ENCODE results near the gene CAPN11. TPM values are rescaled to one million over a fixed set of nuclear protein-coding genes. Genes with fewer than 3 reads are reported as not detected.
A peak's percentile ranks its signal among the peaks of the same experiment; 100 is the strongest.
"Not testable (repeated sequence)": the region's sequence is repeated elsewhere in the genome, so short reads cannot be mapped to it uniquely, and the experiment has no call there.

The CAPN11 gene
- total and polyA plus RNA-seq, 4 donors, result 0.08 to 0.19 (median 0.09) TPM; not detected in 1

DNA sequence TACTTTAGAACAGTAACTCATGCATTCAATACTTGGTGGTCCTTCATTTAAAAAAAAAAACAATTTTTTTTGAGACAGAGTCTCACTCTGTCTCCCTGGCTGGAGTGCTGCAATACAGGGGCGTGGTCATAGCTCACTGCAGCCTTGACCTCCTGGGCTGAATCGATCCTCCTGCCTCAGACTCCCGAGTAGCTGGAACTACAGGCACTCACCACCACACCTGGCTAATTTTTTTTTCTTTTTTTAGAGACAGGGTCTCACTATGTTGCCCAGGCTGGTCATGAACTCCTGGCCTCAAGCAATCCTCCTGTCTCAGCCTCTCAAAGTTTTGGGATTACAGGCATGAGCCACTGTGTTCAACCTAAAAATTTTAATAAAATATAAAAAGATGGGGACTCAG, 14.1 kb upstream of the CAPN11 start:
- H3K27me3 ChIP-seq (ENCODE audit: control insufficient read depth in 4 of 4, insufficient read depth in 4 of 4, low read length in 3 of 4); DNase-seq (ENCODE audit: low spot score); H3K4me3 ChIP-seq (ENCODE audit: low read depth in 1 of 3, low read length in 3 of 3); H3K9me3 ChIP-seq (ENCODE audit: control insufficient read depth in 4 of 4, low read length in 3 of 4); H3K27ac ChIP-seq (ENCODE audit: low read depth in 1 of 2, low read length in 2 of 2); H3K9ac ChIP-seq (ENCODE audit: low read depth in 1 of 2, low read length in 2 of 2): not testable (repeated sequence)
- WGBS, result 30% methylated on average over 3 of the region's 3 CpGs
- peak in 1 of 2 donors; percentile 10 for TF ChIP-seq HNF4A (conservative IDR thresholded peaks at IDR 0.05)
- peaks cover 13 to 61% (median 44%) of the 10 kb centered on the region in 4 donors for H3K36me3 ChIP-seq (ENCODE audit: control insufficient read depth in 4 of 4, insufficient read depth in 3 of 4, low read depth in 1 of 4, low read length in 3 of 4)
- H3K4me1 ChIP-seq (ENCODE audit: control insufficient read depth in 4 of 4, insufficient read depth in 4 of 4, low read length in 3 of 4), result peaks cover 3 to 23% (median 13%) of the 10 kb centered on the region in 4 donors

DNA sequence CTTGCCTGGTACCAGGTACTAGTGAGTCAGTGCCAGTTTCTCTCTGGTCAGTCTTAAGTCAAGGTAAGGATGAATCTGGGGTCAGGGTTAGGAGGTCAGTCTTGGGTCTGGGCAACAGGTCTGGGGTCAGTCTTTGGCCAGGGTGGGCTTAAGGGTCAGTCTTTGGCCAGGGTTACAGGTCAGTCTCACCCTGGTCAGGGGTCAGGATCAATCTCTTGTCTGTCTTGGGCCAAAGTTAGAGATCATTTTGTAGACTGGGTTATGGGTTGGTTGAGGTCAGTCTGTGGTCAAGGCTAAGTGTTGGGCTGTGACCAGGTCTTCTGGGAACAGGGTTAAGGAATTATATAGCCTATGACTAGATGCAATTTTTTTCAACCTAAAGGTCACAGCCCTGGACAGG, 12.8 kb upstream of the CAPN11 start:
- Histone ChIP-seq H3K27ac (ENCODE audit: low read depth in 1 of 2, low read length in 2 of 2) (no peak overlapping the region), H3K9ac (ENCODE audit: low read depth in 1 of 2, low read length in 2 of 2) (no peak overlapping the region), H3K4me3 (ENCODE audit: low read depth in 1 of 3, low read length in 3 of 3) (no peak overlapping the region), H3K9me3 (ENCODE audit: control insufficient read depth in 4 of 4, low read length in 3 of 4) (no peaks in the 10 kb centered on the region), H3K27me3 (ENCODE audit: control insufficient read depth in 4 of 4, insufficient read depth in 4 of 4, low read length in 3 of 4) (peaks cover 0 to 2% (median 0%) of the 10 kb centered on the region in 4 donors), H3K36me3 (ENCODE audit: control insufficient read depth in 4 of 4, insufficient read depth in 3 of 4, low read depth in 1 of 4, low read length in 3 of 4) (peaks cover 14 to 53% (median 36%) of the 10 kb centered on the region in 4 donors), H3K4me1 (ENCODE audit: control insufficient read depth in 4 of 4, insufficient read depth in 4 of 4, low read length in 3 of 4) (peaks cover 3 to 23% (median 13%) of the 10 kb centered on the region in 4 donors)
- TF ChIP-seq HNF4A (conservative IDR thresholded peaks at IDR 0.05) (no peak), GABPA (IDR thresholded peaks at IDR 0.05 in 1 of 2, conservative IDR thresholded peaks at IDR 0.05 in 1 of 2) (no peak), EGR1 (IDR thresholded peaks at IDR 0.05; ENCODE audit: low read depth in 2 of 2) (no peak)
- DNase-seq (ENCODE audit: low spot score), result no peak

GRCh38 chr6:44146685-44147084, 11.9 kb upstream of the CAPN11 start:
- H3K4me3 ChIP-seq (ENCODE audit: low read depth in 1 of 3, low read length in 3 of 3), result no peak overlapping the region
- TF ChIP-seq, protein P1, sequence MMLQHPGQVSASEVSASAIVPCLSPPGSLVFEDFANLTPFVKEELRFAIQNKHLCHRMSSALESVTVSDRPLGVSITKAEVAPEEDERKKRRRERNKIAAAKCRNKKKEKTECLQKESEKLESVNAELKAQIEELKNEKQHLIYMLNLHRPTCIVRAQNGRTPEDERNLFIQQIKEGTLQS (IDR thresholded peaks at IDR 0.05), result no peak
- no peak for TF ChIP-seq RAD21 (IDR thresholded peaks at IDR 0.05)
- TF ChIP-seq, protein P2, sequence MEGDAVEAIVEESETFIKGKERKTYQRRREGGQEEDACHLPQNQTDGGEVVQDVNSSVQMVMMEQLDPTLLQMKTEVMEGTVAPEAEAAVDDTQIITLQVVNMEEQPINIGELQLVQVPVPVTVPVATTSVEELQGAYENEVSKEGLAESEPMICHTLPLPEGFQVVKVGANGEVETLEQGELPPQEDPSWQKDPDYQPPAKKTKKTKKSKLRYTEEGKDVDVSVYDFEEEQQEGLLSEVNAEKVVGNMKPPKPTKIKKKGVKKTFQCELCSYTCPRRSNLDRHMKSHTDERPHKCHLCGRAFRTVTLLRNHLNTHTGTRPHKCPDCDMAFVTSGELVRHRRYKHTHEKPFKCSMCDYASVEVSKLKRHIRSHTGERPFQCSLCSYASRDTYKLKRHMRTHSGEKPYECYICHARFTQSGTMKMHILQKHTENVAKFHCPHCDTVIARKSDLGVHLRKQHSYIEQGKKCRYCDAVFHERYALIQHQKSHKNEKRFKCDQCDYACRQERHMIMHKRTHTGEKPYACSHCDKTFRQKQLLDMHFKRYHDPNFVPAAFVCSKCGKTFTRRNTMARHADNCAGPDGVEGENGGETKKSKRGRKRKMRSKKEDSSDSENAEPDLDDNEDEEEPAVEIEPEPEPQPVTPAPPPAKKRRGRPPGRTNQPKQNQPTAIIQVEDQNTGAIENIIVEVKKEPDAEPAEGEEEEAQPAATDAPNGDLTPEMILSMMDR (IDR thresholded peaks at IDR 0.05; ENCODE audit: low read depth, low read length, missing input control), result no peak
- TF ChIP-seq RXRA (IDR thresholded peaks at IDR 0.05), result no peak
- TF ChIP-seq JUND (IDR thresholded peaks at IDR 0.05), result no peak
- no peak for TF ChIP-seq SP1 (IDR thresholded peaks at IDR 0.05)
- TF ChIP-seq EGR1 (IDR thresholded peaks at IDR 0.05; ENCODE audit: low read depth in 2 of 2), result no peak
- TF ChIP-seq NR2F2 (IDR thresholded peaks at IDR 0.05), result no peak
- TF ChIP-seq REST (IDR thresholded peaks at IDR 0.05), result no peak
- TF ChIP-seq, protein P3, sequence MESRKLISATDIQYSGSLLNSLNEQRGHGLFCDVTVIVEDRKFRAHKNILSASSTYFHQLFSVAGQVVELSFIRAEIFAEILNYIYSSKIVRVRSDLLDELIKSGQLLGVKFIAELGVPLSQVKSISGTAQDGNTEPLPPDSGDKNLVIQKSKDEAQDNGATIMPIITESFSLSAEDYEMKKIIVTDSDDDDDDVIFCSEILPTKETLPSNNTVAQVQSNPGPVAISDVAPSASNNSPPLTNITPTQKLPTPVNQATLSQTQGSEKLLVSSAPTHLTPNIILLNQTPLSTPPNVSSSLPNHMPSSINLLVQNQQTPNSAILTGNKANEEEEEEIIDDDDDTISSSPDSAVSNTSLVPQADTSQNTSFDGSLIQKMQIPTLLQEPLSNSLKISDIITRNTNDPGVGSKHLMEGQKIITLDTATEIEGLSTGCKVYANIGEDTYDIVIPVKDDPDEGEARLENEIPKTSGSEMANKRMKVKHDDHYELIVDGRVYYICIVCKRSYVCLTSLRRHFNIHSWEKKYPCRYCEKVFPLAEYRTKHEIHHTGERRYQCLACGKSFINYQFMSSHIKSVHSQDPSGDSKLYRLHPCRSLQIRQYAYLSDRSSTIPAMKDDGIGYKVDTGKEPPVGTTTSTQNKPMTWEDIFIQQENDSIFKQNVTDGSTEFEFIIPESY (IDR thresholded peaks at IDR 0.05), result no peak
- no peak for TF ChIP-seq MAX (IDR thresholded peaks at IDR 0.05)
- TF ChIP-seq FOXA2 (IDR thresholded peaks at IDR 0.05), result no peak
- peak; percentile 30 for DNase-seq (ENCODE audit: low spot score)
- H3K9me3 ChIP-seq (ENCODE audit: control insufficient read depth in 4 of 4, low read length in 3 of 4), result no peaks in the 10 kb centered on the region
- peaks cover 14 to 45% (median 29%) of the 10 kb centered on the region in 4 donors for H3K36me3 ChIP-seq (ENCODE audit: control insufficient read depth in 4 of 4, insufficient read depth in 3 of 4, low read depth in 1 of 4, low read length in 3 of 4)
- H3K27me3 ChIP-seq (ENCODE audit: control insufficient read depth in 4 of 4, insufficient read depth in 4 of 4, low read length in 3 of 4), result peaks cover 0 to 2% (median 0%) of the 10 kb centered on the region in 4 donors
- H3K4me1 ChIP-seq (ENCODE audit: control insufficient read depth in 4 of 4, insufficient read depth in 4 of 4, low read length in 3 of 4), result peaks cover 6 to 23% (median 13%) of the 10 kb centered on the region in 4 donors
- 92% methylated on average over 10 of the region's 10 CpGs for WGBS
- no peak overlapping the region for H3K9ac ChIP-seq (ENCODE audit: low read depth in 1 of 2, low read length in 2 of 2)
- H3K27ac ChIP-seq (ENCODE audit: low read depth in 1 of 2, low read length in 2 of 2), result no peak overlapping the region

Measured in liver (tissue), 9 donors.